GM23248 (cell line): Measurements from ENCODE around the gene TRIM44.

Source experiments
- EZH2 ChIP-seq: fragments of 200-600 bp; sonication (generic); IDR thresholded peaks from 2 replicates; pipeline ENCODE4 v1.6.1; 2018; ENCODE audit warnings: antibody characterized with exemption, mild to moderate bottlenecking; ENCODE audit not compliant: insufficient read depth, poor library complexity, severe bottlenecking
- EZH2phosphoT487 ChIP-seq: fragments of 200-600 bp; sonication (generic); IDR thresholded peaks from 2 replicates; pipeline ENCODE4 v1.6.1; 2018; ENCODE audit warnings: antibody characterized with exemption, moderate library complexity, mild to moderate bottlenecking, low read depth; ENCODE audit not compliant: insufficient read depth

DNA sequence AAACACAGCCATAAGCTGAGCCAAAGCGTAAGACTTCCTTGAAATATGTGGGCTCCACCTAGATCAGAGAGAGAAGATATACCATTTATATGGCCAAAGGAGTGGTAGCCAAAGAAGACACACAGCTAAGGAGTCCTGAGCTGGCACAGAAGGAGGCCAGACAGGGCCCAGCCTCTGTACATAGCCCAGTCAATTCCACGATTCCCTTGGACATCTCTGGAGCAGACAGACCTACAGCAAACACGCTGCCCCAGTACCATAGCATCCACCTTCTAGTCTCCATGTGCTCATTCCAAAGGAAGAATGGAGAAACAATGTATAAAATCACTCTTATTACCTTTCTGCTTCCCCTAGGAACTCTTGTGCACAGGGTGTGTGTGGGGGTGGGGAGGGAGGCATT lies 179.2 kb downstream of the TRIM44 start:
- TF ChIP-seq EZH2phosphoT487 (no peak), EZH2 (no peak)
